Muscle layer of duodenum (tissue), 2 donors: ENCODE data around the gene CDR2L.
A peak's percentile ranks its signal among the peaks of the same experiment; 100 is the strongest.
"Not testable (repeated sequence)": the region's sequence is repeated elsewhere in the genome, so short reads cannot be mapped to it uniquely, and the experiment has no call there.

Source experiments
- H3K27ac ChIP-seq: one replicate; pipeline ENCODE4 v1.7.0; 2013; ENCODE audit warnings: mild to moderate bottlenecking, low read length
- H3K27me3 ChIP-seq: one replicate; pipeline ENCODE4 v1.7.0; 2013; ENCODE audit warnings: low read depth, mild to moderate bottlenecking, control low read depth, low read length
- H3K36me3 ChIP-seq, 2 donors: one replicate each; pipeline ENCODE4 v1.7.0; 2013; ENCODE audit warnings: low read length in 2 of 2, control low read depth in 1 of 2, mild to moderate bottlenecking in 1 of 2; ENCODE audit not compliant: insufficient read depth in 2 of 2, control insufficient read depth in 1 of 2
- H3K4me1 ChIP-seq, 2 donors: one replicate each; pipeline ENCODE4 v1.7.0; 2013; ENCODE audit warnings: low read length in 2 of 2, mild to moderate bottlenecking in 2 of 2, control low read depth in 1 of 2, moderate library complexity in 1 of 2; ENCODE audit not compliant: insufficient read depth in 2 of 2, control insufficient read depth in 1 of 2
- H3K4me3 ChIP-seq, 2 donors: one replicate each; pipeline ENCODE4 v1.7.0; 2013; ENCODE audit warnings: low read length in 2 of 2, low read depth in 1 of 2, mild to moderate bottlenecking in 1 of 2
- H3K9me3 ChIP-seq, 2 donors: one replicate each; pipeline ENCODE4 v1.7.0; 2013; ENCODE audit warnings: low read length in 2 of 2, control low read depth in 1 of 2, mild to moderate bottlenecking in 1 of 2; ENCODE audit not compliant: control insufficient read depth in 1 of 2
- donor health status: healthy.

The CDR2L gene

DNA sequence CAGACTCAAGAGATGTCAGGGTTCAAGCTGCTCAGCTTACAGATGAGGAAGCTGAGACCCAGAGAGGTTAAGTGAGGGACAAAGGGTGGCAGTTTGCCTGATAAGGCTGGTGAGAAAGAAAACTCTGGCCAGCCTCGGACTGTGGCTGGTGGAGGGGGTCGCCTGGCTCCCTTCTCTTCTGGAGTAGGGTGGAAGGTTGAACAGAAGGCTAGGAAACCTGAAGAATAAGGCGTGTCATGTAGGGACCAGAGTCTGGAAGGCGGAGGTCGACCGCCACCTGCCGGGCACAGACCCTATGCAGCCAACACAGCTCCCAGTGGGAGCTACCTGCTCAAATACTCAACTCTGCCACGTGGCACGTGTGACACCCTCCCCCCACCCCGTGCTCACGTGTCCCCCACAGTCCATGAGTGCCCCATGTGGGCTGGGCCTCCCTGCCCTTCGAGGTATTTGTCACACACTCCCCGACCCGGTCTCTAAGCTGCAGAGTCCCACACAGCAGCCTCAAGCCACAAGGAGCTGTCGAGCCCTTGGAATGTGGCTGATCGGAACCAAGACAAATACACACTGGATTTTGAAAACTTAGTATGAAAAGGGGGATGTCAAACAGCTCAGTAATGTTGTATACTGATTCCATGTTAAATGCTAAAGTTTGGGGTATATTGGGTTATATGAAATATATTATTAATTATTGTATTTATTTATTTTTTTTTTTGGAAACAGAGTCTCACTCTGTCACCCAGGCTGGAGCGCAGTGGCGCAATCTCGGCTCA lies 26.7 kb upstream of the CDR2L start:
- H3K4me3 ChIP-seq, result no peak overlapping the region
- no peaks in the 10 kb centered on the region for H3K27me3 ChIP-seq
- no peaks in the 10 kb centered on the region for H3K4me1 ChIP-seq
- H3K27ac ChIP-seq, result no peak overlapping the region
- H3K36me3 ChIP-seq, result peaks cover under 1 to 10% of the 10 kb centered on the region in 2 donors
- no peaks in the 10 kb centered on the region for H3K9me3 ChIP-seq

DNA sequence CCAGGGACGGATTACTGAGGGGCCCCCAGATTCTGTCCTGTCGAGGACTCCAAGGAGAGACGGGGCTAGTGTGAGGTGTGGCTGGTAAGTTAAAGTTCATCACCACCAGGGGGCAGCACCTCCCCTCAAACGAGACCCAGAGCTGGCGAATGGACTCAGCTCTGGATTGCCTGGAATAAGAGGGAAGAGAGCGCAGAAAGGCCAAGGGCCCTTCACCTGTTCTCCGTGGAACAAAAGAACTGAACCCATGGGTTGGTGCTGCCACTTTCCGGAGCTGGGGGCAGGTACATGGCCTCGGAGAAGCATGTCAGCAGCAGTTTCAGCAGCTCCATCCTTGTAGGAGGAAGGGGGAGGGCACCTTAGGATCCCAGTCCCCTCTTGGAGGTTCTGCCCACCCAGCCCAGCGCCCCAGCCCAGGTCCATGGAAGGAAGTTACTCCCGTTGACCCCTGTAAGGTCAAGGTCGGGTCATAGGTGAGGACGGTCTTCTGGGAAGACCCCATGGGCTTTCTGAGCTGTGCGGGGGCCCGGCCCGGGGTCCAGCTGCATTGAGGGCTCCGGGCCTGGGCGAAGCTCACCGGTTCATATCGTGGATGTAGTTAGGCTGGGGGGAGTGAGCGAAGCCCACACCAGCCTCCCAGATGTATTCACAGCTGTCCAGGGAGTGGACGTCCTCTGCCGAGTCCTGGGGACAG lies 25.6 kb upstream of the CDR2L start:
- no peak overlapping the region for H3K27ac ChIP-seq
- H3K36me3 ChIP-seq, result no peaks in the 10 kb centered on the region
- no peak overlapping the region for H3K4me3 ChIP-seq
- H3K4me1 ChIP-seq, result no peaks in the 10 kb centered on the region
- H3K9me3 ChIP-seq, result no peaks in the 10 kb centered on the region
- H3K27me3 ChIP-seq, result no peaks in the 10 kb centered on the region

DNA sequence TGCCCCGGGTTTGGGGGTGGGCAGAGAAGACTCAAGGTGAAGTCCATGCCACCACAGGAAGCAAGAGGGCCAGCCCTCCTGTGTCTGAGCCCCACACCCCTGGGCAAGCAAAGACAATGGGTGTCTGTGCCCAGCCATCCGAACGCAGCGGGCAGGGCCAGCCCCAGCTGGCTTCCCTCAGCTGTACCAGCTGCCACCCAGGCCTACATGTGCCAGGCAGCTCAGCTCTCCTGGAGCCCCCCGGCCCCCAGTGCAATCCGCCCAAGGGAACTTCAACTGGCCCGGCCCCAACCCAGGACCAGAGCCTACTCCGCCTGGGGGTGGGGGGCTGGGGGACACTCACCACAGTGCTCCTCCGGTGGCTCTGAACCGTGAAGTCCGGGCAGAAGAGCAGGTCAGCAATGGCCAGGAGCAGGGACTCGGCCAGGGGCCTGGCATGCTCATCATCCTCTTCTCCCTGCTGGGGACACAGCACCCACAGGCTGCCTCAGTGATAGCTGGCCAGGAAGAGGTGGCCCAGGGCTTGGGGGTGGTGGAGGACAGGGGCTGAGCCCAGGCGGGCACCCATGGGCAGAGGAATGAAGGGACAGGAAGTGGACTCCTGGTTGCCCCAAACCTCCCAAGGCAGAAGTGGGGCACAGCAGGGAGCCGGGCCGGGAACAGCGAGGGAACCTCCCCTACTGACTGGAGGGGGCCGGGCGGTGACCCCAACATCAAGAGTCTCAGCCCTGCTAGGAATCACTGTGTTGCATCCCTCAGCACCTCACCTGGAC lies 24.6 kb upstream of the CDR2L start:
- H3K4me3 ChIP-seq, result no peak overlapping the region
- H3K9me3 ChIP-seq, result no peaks in the 10 kb centered on the region
- no peaks in the 10 kb centered on the region for H3K27me3 ChIP-seq
- no peaks in the 10 kb centered on the region for H3K4me1 ChIP-seq
- no peaks in the 10 kb centered on the region for H3K36me3 ChIP-seq
- H3K27ac ChIP-seq, result no peak overlapping the region

DNA sequence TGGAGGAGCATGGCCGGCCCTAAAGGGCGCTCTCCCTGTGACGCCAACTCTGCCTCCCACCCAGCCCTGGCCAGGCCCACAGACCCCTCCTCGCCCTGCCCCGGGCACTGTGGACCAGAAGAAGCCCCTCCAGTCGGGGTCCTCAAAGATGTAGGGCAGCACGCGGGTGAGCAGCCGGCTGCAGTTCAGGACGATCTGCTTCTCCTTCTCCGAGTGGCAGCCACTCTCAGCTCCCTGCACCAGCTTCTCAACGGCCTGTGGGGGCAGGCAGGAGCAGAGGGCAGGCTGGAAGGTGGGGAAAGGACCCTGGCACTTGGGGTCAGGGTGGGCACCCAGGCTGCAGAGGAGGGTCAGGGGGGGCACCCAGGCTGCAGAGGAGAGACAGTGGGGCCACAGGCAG lies 23.8 kb upstream of the CDR2L start:
- H3K4me3 ChIP-seq, result no peak overlapping the region
- no peak overlapping the region for H3K27ac ChIP-seq
- no peaks in the 10 kb centered on the region for H3K9me3 ChIP-seq
- H3K36me3 ChIP-seq, result no peaks in the 10 kb centered on the region
- H3K27me3 ChIP-seq, result no peaks in the 10 kb centered on the region
- H3K4me1 ChIP-seq, result no peaks in the 10 kb centered on the region

DNA sequence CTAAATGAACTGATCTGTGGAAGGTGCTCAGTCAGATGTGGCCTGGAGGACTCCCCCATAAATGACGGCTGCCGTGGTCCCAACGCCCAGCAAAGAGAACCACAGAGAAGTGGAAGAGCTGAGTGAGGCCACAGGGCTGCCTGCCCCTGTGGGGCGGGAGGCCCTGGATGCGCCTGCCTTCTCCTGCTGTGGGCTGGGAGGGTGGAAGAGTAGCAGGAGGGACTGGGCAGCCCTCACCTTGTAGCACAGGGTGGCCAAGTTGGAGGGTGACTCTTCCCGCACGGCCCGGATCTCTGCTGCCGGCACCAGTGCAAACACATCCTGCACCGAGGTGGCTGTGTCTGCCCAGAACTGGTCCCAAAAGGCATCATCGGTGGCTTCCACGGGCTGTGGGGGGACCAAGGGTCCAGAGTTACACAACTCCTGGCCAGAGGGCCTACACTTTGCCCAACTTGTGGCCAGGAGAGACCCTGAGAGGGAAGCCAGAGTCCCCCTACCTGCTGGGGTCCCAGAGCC lies 23.1 kb upstream of the CDR2L start:
- Histone ChIP-seq H3K4me3 (no peak overlapping the region), H3K27me3 (no peaks in the 10 kb centered on the region), H3K9me3 (no peaks in the 10 kb centered on the region), H3K27ac (no peak overlapping the region), H3K4me1 (no peaks in the 10 kb centered on the region), H3K36me3 (no peaks in the 10 kb centered on the region)

DNA sequence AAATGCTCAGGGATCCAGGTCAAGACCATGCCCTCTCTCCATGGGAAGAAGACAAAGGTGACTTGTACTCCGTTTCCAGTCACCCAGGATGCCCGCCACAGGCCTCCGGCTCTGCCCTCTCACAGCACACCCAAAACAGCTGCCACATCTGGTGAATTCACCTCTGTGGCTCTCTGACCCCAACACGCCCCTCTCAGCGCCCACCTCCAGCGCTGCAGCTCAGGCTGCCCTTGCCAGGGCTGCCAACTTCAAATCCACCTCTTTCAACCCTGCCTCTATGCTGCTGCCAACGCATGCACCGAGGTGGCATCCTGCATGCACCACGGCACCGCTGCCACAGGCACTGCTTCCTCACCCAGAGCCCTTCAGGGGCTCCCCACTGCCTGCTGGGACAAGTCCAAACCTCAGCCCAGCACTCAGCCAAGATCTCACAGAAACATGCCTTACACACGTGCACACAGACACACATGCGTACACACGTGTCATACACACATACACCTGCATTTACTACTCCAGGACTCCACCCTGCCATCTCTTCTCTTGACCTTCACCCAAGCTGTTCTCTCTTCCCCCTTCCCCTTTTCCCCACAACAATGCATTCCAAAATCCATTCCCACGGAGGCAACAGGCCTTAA lies 22.3 kb upstream of the CDR2L start:
- no peak overlapping the region for H3K27ac ChIP-seq
- no peaks in the 10 kb centered on the region for H3K27me3 ChIP-seq
- H3K4me3 ChIP-seq, result no peak overlapping the region
- no peaks in the 10 kb centered on the region for H3K9me3 ChIP-seq
- no peaks in the 10 kb centered on the region for H3K4me1 ChIP-seq
- no peaks in the 10 kb centered on the region for H3K36me3 ChIP-seq

DNA sequence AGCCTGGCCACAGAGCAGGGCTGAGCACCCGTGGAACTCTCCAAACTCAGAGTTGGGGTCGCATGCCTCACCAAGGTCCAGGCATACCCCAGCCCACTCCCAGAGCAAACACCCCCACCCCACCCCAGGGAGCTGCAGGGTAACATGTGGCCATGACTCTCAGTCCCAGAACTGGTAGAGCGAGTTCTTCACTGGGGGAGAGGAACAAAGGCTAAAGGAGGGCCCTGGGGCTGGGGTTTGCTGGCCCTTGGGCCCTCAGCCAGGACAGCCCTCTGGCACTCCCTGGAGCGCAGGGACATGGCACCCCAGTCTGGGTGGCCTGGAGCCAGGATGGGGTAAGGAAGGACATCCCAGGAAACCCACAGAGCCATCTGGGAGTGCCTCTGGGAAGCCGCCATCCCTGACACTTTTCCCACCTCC lies 19.1 kb upstream of the CDR2L start:
- peaks cover 12% of the 10 kb centered on the region for H3K27me3 ChIP-seq
- no peaks in the 10 kb centered on the region for H3K36me3 ChIP-seq
- peaks cover 0 to 8% of the 10 kb centered on the region in 2 donors for H3K4me1 ChIP-seq
- H3K27ac ChIP-seq, result peak overlapping the region; percentile 33
- H3K4me3 ChIP-seq, result no peak overlapping the region
- H3K9me3 ChIP-seq, result no peaks in the 10 kb centered on the region

DNA sequence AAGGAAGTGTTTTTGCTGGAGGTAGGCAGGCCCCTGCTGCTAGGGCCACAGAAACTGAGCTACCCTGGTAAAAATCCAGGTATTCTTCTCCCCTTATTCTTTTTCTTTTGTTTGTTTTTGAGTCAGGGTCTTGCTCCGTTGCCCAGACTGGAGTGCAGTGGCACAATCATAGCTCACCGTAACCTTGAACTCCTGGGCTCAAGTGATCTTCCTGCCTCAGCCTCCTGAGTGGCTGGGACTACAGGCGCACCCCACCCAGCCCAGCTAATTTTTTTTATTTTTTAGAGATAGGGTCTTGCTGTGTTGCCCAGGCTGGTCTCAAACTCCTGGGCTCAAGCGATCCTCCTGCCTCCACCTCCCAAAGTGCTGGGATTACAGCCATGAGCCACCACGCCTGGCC lies 17.9 kb upstream of the CDR2L start:
- not testable (repeated sequence) for H3K36me3 ChIP-seq, H3K4me1 ChIP-seq, H3K4me3 ChIP-seq, H3K27ac ChIP-seq, H3K9me3 ChIP-seq
- peaks cover 12% of the 10 kb centered on the region for H3K27me3 ChIP-seq

DNA sequence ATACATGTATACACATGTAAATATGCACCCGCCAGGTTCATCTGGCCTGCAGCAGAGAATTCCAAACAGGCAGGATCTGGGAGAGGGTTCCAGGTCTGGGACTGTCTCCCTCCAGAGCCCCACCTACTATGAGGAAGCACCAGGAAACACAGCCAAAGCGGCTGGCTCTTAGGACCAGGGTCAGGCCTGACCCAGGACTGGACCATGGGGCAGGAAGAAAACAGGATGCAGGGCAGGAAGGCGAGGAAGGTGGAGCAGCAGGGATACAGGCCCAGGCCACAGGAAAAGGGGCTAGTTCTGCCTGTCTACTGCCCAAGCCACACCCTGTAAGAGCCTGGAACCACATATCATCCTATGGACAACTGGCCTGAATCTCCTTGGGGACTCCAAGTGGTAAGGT lies 17.0 kb upstream of the CDR2L start:
- no peaks in the 10 kb centered on the region for H3K36me3 ChIP-seq
- H3K4me3 ChIP-seq, result peak overlapping the region in 1 of 2 donors; percentile 65
- no peaks in the 10 kb centered on the region for H3K9me3 ChIP-seq
- peaks cover 12% of the 10 kb centered on the region for H3K27me3 ChIP-seq
- H3K4me1 ChIP-seq, result peaks cover 0 to 8% of the 10 kb centered on the region in 2 donors
- peak overlapping the region; percentile 67 for H3K27ac ChIP-seq

DNA sequence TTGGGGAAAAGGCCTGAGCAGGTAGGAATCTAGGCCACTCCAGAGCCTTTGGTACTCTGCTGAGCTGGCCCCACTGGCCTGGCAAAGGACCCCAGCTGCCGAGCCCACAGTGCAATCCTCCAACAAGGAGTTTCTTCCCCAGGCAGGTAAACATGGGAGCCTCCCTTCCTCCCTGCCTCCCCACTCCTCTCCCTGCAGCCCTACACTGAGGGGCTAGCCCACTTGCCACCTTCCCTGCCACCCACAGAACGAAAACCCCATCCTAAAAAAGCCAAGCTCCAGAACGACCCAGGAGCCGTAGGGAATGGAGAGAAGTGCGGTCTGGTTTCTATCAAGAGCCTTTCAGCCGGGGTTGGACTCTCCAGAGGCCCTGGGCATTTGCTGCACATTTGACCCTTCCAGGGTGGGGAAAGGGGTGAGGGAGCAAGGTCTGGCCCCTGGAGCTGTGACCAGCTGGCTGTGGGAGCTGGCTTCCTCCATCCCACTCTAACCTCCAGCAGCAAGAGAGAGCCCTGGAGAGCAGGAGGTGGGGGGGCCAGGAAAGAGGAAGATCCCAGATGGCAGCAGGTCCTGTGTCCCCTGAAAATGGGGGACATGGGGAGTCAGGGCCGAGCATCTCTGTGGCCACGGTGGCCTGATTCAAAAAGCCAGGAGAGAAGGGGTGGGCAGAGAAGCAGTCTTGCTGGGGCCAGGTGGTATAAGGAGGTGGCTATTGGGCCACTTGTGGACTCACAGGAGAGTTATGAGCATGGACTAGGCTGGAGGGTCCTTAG lies 16.2 kb upstream of the CDR2L start:
- Histone ChIP-seq H3K9me3 (no peaks in the 10 kb centered on the region), H3K4me3 (peak overlapping the region; percentile 65 to 76), H3K4me1 (peaks cover 0 to 8% of the 10 kb centered on the region in 2 donors), H3K36me3 (no peaks in the 10 kb centered on the region), H3K27me3 (peaks cover 12% of the 10 kb centered on the region), H3K27ac (peak overlapping the region; percentile 67)
